Mammary epithelial cell (primary cell): Measurements from ENCODE around the gene KRTAP19-2.

ENCODE experiments used
- EZH2 ChIP-seq: IDR thresholded peaks from 2 replicates; pipeline ENCODE4 v1.6.1; 2012; ENCODE audit warnings: low read length, inconsistent platforms, borderline replicate concordance
- TF ChIP-seq, protein P1 (sequence below), 2 donors: IDR thresholded peaks in 1 of 2; conservative IDR thresholded peaks in 1 of 2; 2 replicates each; pipeline ENCODE4 v1.5.1; 2011 to 2012; ENCODE audit warnings: inconsistent platforms in 2 of 2, low read length in 2 of 2, mild to moderate bottlenecking in 2 of 2, control low read depth in 1 of 2, low read depth in 1 of 2; ENCODE audit not compliant: insufficient read depth in 1 of 2; ENCODE audit errors: extremely low read depth in 1 of 2

GRCh38 chr21:30463713-30464112, 23.5 kb downstream of the KRTAP19-2 start:
- TF ChIP-seq, protein P1, sequence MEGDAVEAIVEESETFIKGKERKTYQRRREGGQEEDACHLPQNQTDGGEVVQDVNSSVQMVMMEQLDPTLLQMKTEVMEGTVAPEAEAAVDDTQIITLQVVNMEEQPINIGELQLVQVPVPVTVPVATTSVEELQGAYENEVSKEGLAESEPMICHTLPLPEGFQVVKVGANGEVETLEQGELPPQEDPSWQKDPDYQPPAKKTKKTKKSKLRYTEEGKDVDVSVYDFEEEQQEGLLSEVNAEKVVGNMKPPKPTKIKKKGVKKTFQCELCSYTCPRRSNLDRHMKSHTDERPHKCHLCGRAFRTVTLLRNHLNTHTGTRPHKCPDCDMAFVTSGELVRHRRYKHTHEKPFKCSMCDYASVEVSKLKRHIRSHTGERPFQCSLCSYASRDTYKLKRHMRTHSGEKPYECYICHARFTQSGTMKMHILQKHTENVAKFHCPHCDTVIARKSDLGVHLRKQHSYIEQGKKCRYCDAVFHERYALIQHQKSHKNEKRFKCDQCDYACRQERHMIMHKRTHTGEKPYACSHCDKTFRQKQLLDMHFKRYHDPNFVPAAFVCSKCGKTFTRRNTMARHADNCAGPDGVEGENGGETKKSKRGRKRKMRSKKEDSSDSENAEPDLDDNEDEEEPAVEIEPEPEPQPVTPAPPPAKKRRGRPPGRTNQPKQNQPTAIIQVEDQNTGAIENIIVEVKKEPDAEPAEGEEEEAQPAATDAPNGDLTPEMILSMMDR (conservative IDR thresholded peaks at IDR 0.05 in 1 of 2, IDR thresholded peaks at IDR 0.05 in 1 of 2; ENCODE audit: extremely low read depth in 1 of 2, insufficient read depth in 1 of 2, low read depth in 1 of 2, low read length in 2 of 2), result peak; percentile 63 to 69
- TF ChIP-seq EZH2, result no peak
